HCT116 (cell line): ENCODE results near the gene SBF1. TPM values are rescaled to one million over a fixed set of nuclear protein-coding genes. Genes with fewer than 3 reads are reported as not detected.

Experiments used
- ATAC-seq: fragments of 200-7000 bp; cut with Tn5 transposase; 2 replicates; pipeline ENCODE4 v1.9.1; 2020; ENCODE audit warnings: mild to moderate bottlenecking, moderate library complexity
- BruUV-seq: library from RNA; stranded (reverse); fragments of 400-500 nt; replicated peaks from 2 replicates; lab custom pipeline; 2021; lab: Mats Ljungman, UMichigan
- CTCF ChIA-PET: fragments of 300-600 bp; sonication (Branson Sonifier 250); formaldehyde crosslinking; loops from one replicate; lab custom pipeline; 2021; ENCODE audit warnings: antibody characterized with exemption; lab: Charles Lee
- POLR2A ChIA-PET: fragments of 300-600, 350-600 bp; sonication (Branson Sonifier 250); formaldehyde crosslinking; loops from one replicate; lab custom pipeline; 2021; ENCODE audit warnings: antibody characterized with exemption; lab: Charles Lee
- RAD21 ChIA-PET, 2 experiments: fragments of 300-600 bp; sonication (Branson Sonifier 250); formaldehyde crosslinking; loops; one replicate each; lab custom pipeline; 2023; ENCODE audit warnings: low total read pairs in 2 of 2; ENCODE audit not compliant: uncharacterized antibody in 2 of 2, unreplicated experiment in 2 of 2, low non-redundant PET in 1 of 2; lab: Charles Lee
- DNase-seq: peaks from one replicate; pipeline ENCODE4 v3.0.0-alpha.2; 2010; ENCODE audit warnings: low read depth, low spot score
- H2AFZ ChIP-seq: fragments of 200-600 bp; shearing (Covaris generic), sonication (generic); 2 replicates; pipeline ENCODE4 v1.6.1; 2017; ENCODE audit warnings: low read depth, mixed run types, mixed read lengths, antibody characterized with exemption, low read length; ENCODE audit not compliant: poor library complexity, severe bottlenecking
- H3K27ac ChIP-seq: 2 replicates; pipeline ENCODE4 v1.5.1; 2012; ENCODE audit warnings: low read depth, low read length
- H3K27me3 ChIP-seq: fragments of 200-600 bp; sonication (generic); 2 replicates; pipeline ENCODE4 v1.6.1; 2016; ENCODE audit warnings: mixed run types, low read length, mixed read lengths; ENCODE audit not compliant: insufficient read depth
- H3K36me3 ChIP-seq, 2 experiments: fragments of 200-500 bp in 1 of 2; fragments of 200-600 bp in 1 of 2; sonication (Bioruptor generic) in 1 of 2; sonication (generic) in 1 of 2; 2 replicates each; pipeline versions ENCODE4 v1.5.1 to v1.6.1; 2014 to 2016; ENCODE audit warnings: low read length in 2 of 2, inconsistent platforms in 1 of 2, mixed read lengths in 1 of 2, mixed run types in 1 of 2; ENCODE audit not compliant: insufficient read depth in 2 of 2, control insufficient read depth in 1 of 2
- H3K4me1 ChIP-seq, 2 experiments: fragments of 200-600 bp in 1 of 2; sonication (generic) in 1 of 2; 2 replicates each; pipeline versions ENCODE4 v1.5.1 to v1.6.1; 2012 to 2017; ENCODE audit warnings: low read length in 2 of 2, inconsistent platforms in 1 of 2, mild to moderate bottlenecking in 1 of 2, mixed read lengths in 1 of 2, mixed run types in 1 of 2, moderate library complexity in 1 of 2; ENCODE audit not compliant: insufficient read depth in 2 of 2, control insufficient read depth in 1 of 2
- H3K4me2 ChIP-seq: fragments of 200-600 bp; sonication (generic); 2 replicates; pipeline ENCODE4 v1.6.1; 2017; ENCODE audit warnings: mixed run types, low read length, mixed read lengths
- H3K4me3 ChIP-seq, 2 experiments: fragments of 200-600 bp in 1 of 2; sonication (generic) in 1 of 2; replicated peaks in 1 of 2; 2 replicates each; pipeline ENCODE4 v1.5.1; 2011 to 2016; ENCODE audit warnings: low read length in 2 of 2, control low read depth in 1 of 2, low read depth in 1 of 2, mild to moderate bottlenecking in 1 of 2, mixed read lengths in 1 of 2, mixed run types in 1 of 2
- H3K79me2 ChIP-seq: fragments of 200-600 bp; sonication (generic); 2 replicates; pipeline ENCODE4 v1.6.1; 2017; ENCODE audit warnings: mild to moderate bottlenecking, mixed run types, low read length, moderate library complexity, mixed read lengths; ENCODE audit not compliant: insufficient read depth
- H3K9ac ChIP-seq: fragments of 200-600 bp; sonication (generic); 2 replicates; pipeline ENCODE4 v1.6.1; 2016; ENCODE audit warnings: low read length, mixed read lengths
- H3K9me2 ChIP-seq: fragments of 200-600 bp; sonication (generic), shearing (Covaris generic); 2 replicates; pipeline ENCODE4 v1.6.1; 2017; ENCODE audit warnings: mixed run types, mild to moderate bottlenecking, moderate library complexity; ENCODE audit not compliant: insufficient read depth
- H3K9me3 ChIP-seq, 2 experiments: fragments of 200-500 bp in 1 of 2; fragments of 200-600 bp in 1 of 2; sonication (Bioruptor generic) in 1 of 2; sonication (generic) in 1 of 2; 2 replicates each; pipeline ENCODE4 v1.6.1; 2014 to 2017; ENCODE audit warnings: low read length in 2 of 2, mixed read lengths in 2 of 2, inconsistent platforms in 1 of 2, low read depth in 1 of 2, mild to moderate bottlenecking in 1 of 2, mixed run types in 1 of 2, moderate library complexity in 1 of 2; ENCODE audit not compliant: control insufficient read depth in 1 of 2, insufficient read depth in 1 of 2
- H4K20me1 ChIP-seq: fragments of 200-600 bp; sonication (generic), shearing (Covaris generic); 2 replicates; pipeline ENCODE4 v1.6.1; 2017; ENCODE audit warnings: mixed run types, mild to moderate bottlenecking, moderate library complexity; ENCODE audit not compliant: insufficient read depth
- CBX3 ChIP-seq: IDR thresholded peaks from 2 replicates; pipeline ENCODE4 v1.6.1; 2012; ENCODE audit warnings: low read depth
- EZH2phosphoT487 ChIP-seq: fragments of 200-600 bp; IDR thresholded peaks from 2 replicates; pipeline ENCODE4 v1.6.1; 2018; ENCODE audit warnings: antibody characterized with exemption, borderline replicate concordance
- RAD21 ChIP-seq: IDR thresholded peaks from 2 replicates; pipeline ENCODE4 v1.6.1; 2012; ENCODE audit warnings: low read depth, mild to moderate bottlenecking
- SP1 ChIP-seq: IDR thresholded peaks from 2 replicates; pipeline ENCODE4 v1.6.1; 2012; ENCODE audit warnings: low read depth
- SRF ChIP-seq: IDR thresholded peaks from 2 replicates; pipeline ENCODE4 v1.6.1; 2012; ENCODE audit warnings: low read depth
- intact Hi-C: fragments of 100-400 bp; cut with micrococcal nuclease; formaldehyde crosslinking; loops from 2 replicates; pipeline ENCODE4 v1.10.0; 2022
- total RNA-seq: library from RNA; stranded (reverse); gene quantifications from one replicate; pipeline ENCODE4 v1.2.1, GENCODE V29; 2021; ENCODE audit not compliant: unreplicated experiment
- TF ChIP-seq, protein P1 (sequence below), 3 experiments: fragments of 200-600 bp in 1 of 3; sonication (generic) in 1 of 3; IDR thresholded peaks in 2 of 3; conservative IDR thresholded peaks in 1 of 3; 2 replicates each; pipeline ENCODE4 v1.5.1; 2012 to 2017; ENCODE audit warnings: low read depth in 2 of 3, low read length in 2 of 3, antibody characterized with exemption in 1 of 3, borderline replicate concordance in 1 of 3, control low read depth in 1 of 3, mild to moderate bottlenecking in 1 of 3, mixed read lengths in 1 of 3, mixed run types in 1 of 3, moderate library complexity in 1 of 3; ENCODE audit not compliant: insufficient read depth in 1 of 3
- TF ChIP-seq, protein P2 (sequence below): IDR thresholded peaks from 2 replicates; pipeline ENCODE4 v1.6.1; 2012; ENCODE audit warnings: low read depth
- TF ChIP-seq, protein P3 (sequence below): IDR thresholded peaks from 2 replicates; pipeline ENCODE4 v1.6.1; 2011; ENCODE audit warnings: mild to moderate bottlenecking, low read length, moderate library complexity; ENCODE audit not compliant: insufficient replicate concordance; ENCODE audit errors: extremely low read depth

The SBF1 gene
- total RNA-seq, 1 experiment from 2014 or later = 91.1 TPM

- no peak for TF ChIP-seq SP1
- TF ChIP-seq, protein P1, sequence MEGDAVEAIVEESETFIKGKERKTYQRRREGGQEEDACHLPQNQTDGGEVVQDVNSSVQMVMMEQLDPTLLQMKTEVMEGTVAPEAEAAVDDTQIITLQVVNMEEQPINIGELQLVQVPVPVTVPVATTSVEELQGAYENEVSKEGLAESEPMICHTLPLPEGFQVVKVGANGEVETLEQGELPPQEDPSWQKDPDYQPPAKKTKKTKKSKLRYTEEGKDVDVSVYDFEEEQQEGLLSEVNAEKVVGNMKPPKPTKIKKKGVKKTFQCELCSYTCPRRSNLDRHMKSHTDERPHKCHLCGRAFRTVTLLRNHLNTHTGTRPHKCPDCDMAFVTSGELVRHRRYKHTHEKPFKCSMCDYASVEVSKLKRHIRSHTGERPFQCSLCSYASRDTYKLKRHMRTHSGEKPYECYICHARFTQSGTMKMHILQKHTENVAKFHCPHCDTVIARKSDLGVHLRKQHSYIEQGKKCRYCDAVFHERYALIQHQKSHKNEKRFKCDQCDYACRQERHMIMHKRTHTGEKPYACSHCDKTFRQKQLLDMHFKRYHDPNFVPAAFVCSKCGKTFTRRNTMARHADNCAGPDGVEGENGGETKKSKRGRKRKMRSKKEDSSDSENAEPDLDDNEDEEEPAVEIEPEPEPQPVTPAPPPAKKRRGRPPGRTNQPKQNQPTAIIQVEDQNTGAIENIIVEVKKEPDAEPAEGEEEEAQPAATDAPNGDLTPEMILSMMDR (IDR thresholded peaks at IDR 0.05 in 2 of 3, conservative IDR thresholded peaks at IDR 0.05 in 1 of 3; ENCODE audit: borderline replicate concordance in 1 of 3, insufficient read depth in 1 of 3, low read depth in 2 of 3, low read length in 2 of 3) = no peak
Observed at GRCh38 chr22:50522806-50523438, 48.1 kb upstream of the SBF1 start (continued).

GRCh38 chr22:50522208-50522805 is 47.5 kb upstream of the SBF1 start:
- H2AFZ ChIP-seq = no peak overlapping the region
- ChIA-PET RAD21 (no interaction called here), POLR2A (no interaction called here), CTCF (no interaction called here)
- H3K27ac ChIP-seq = no peak overlapping the region
- no peaks in the 10 kb centered on the region for H4K20me1 ChIP-seq
- TF ChIP-seq EZH2phosphoT487 = no peak
- no peak overlapping the region for H3K4me2 ChIP-seq
- no peak for ATAC-seq
- peaks cover 31% of the 10 kb centered on the region for H3K79me2 ChIP-seq
- intact Hi-C loops = no loop called here
- no peak for DNase-seq
- no peaks in the 10 kb centered on the region for H3K9me3 ChIP-seq
- no peaks in the 10 kb centered on the region for H3K9me2 ChIP-seq
- no peaks in the 10 kb centered on the region for H3K27me3 ChIP-seq
- H3K9ac ChIP-seq = no peak overlapping the region
- peaks cover 5 to 25% of the 10 kb centered on the region in 2 experiments; a peak in 3 of 4 replicates for H3K36me3 ChIP-seq
- peaks cover 9 to 32% of the 10 kb centered on the region in 2 experiments; a peak in 3 of 4 replicates for H3K4me1 ChIP-seq
- H3K4me3 ChIP-seq = no peak overlapping the region
- BruUV-seq = no TSS peak

GRCh38 chr22:50521710-50522109 is 46.9 kb upstream of the SBF1 start:
- Histone ChIP-seq H3K4me2 (no peak overlapping the region), H3K36me3 (peaks cover 5 to 30% of the 10 kb centered on the region in 2 experiments; a peak in 3 of 4 replicates), H3K4me1 (peaks cover 6 to 26% of the 10 kb centered on the region in 2 experiments; a peak in 3 of 4 replicates), H3K9me2 (no peaks in the 10 kb centered on the region), H3K9me3 (no peaks in the 10 kb centered on the region), H3K79me2 (peaks cover 36% of the 10 kb centered on the region), H3K4me3 (no peak overlapping the region), H3K9ac (no peak overlapping the region), H4K20me1 (no peaks in the 10 kb centered on the region), H3K27ac (no peak overlapping the region), H3K27me3 (no peaks in the 10 kb centered on the region), H2AFZ (no peak overlapping the region)
- intact Hi-C loops = no loop called here
- ChIA-PET POLR2A (no interaction called here), CTCF (no interaction called here), RAD21 (no interaction called here)
- no TSS peak for BruUV-seq
- DNase-seq (no peak), ATAC-seq (no peak)
- TF ChIP-seq RAD21 (no peak), EZH2phosphoT487 (no peak), CBX3 (no peak), SRF (no peak)
- TF ChIP-seq, protein P2, sequence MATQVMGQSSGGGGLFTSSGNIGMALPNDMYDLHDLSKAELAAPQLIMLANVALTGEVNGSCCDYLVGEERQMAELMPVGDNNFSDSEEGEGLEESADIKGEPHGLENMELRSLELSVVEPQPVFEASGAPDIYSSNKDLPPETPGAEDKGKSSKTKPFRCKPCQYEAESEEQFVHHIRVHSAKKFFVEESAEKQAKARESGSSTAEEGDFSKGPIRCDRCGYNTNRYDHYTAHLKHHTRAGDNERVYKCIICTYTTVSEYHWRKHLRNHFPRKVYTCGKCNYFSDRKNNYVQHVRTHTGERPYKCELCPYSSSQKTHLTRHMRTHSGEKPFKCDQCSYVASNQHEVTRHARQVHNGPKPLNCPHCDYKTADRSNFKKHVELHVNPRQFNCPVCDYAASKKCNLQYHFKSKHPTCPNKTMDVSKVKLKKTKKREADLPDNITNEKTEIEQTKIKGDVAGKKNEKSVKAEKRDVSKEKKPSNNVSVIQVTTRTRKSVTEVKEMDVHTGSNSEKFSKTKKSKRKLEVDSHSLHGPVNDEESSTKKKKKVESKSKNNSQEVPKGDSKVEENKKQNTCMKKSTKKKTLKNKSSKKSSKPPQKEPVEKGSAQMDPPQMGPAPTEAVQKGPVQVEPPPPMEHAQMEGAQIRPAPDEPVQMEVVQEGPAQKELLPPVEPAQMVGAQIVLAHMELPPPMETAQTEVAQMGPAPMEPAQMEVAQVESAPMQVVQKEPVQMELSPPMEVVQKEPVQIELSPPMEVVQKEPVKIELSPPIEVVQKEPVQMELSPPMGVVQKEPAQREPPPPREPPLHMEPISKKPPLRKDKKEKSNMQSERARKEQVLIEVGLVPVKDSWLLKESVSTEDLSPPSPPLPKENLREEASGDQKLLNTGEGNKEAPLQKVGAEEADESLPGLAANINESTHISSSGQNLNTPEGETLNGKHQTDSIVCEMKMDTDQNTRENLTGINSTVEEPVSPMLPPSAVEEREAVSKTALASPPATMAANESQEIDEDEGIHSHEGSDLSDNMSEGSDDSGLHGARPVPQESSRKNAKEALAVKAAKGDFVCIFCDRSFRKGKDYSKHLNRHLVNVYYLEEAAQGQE = no peak
- TF ChIP-seq, protein P3, sequence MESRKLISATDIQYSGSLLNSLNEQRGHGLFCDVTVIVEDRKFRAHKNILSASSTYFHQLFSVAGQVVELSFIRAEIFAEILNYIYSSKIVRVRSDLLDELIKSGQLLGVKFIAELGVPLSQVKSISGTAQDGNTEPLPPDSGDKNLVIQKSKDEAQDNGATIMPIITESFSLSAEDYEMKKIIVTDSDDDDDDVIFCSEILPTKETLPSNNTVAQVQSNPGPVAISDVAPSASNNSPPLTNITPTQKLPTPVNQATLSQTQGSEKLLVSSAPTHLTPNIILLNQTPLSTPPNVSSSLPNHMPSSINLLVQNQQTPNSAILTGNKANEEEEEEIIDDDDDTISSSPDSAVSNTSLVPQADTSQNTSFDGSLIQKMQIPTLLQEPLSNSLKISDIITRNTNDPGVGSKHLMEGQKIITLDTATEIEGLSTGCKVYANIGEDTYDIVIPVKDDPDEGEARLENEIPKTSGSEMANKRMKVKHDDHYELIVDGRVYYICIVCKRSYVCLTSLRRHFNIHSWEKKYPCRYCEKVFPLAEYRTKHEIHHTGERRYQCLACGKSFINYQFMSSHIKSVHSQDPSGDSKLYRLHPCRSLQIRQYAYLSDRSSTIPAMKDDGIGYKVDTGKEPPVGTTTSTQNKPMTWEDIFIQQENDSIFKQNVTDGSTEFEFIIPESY = no peak
